ENCODE data around the gene ATP5ME. TPM values are rescaled to one million over a fixed set of nuclear protein-coding genes. Genes with fewer than 3 reads are reported as not detected.
A peak's percentile ranks its signal among the peaks of the same experiment; 100 is the strongest.

Gene ATP5ME
- total RNA-seq, 2 experiments from 2014 or later, result 254 to 257 TPM

DNA sequence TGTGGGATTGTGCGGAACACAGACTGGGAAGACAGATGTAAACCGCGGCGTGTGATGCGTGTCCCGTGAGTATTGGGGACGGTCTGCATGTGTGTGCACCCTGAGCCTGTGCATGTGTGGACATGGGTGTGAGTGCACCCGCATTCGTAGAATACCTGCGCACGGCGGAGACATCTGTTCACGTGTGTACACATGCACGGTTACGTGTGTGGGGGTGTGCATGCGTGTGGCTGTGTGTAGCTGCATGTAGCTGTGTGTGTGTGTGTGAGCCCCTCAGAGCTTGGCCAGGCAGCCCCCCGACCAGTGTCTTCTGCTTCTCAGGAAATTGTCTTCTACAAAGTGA lies 19.6 kb downstream of the ATP5ME start:
- no peak for DNase-seq
- no peaks in the 10 kb centered on the region for H3K4me1 Mint-ChIP-seq (ENCODE audit: low read depth)
- CTCF ChIA-PET, result no interaction called here
- H3K27me3 Mint-ChIP-seq (ENCODE audit: low read depth), result no peaks in the 10 kb centered on the region
- intact Hi-C loops (cut with micrococcal nuclease), result no loop called here
- no peak overlapping the region for H3K27ac Mint-ChIP-seq
- no peaks in the 10 kb centered on the region for H3K36me3 Mint-ChIP-seq (ENCODE audit: low read depth)
- no peaks in the 10 kb centered on the region for H3K9me3 Mint-ChIP-seq
- no peak overlapping the region for H3K4me3 Mint-ChIP-seq

DNA sequence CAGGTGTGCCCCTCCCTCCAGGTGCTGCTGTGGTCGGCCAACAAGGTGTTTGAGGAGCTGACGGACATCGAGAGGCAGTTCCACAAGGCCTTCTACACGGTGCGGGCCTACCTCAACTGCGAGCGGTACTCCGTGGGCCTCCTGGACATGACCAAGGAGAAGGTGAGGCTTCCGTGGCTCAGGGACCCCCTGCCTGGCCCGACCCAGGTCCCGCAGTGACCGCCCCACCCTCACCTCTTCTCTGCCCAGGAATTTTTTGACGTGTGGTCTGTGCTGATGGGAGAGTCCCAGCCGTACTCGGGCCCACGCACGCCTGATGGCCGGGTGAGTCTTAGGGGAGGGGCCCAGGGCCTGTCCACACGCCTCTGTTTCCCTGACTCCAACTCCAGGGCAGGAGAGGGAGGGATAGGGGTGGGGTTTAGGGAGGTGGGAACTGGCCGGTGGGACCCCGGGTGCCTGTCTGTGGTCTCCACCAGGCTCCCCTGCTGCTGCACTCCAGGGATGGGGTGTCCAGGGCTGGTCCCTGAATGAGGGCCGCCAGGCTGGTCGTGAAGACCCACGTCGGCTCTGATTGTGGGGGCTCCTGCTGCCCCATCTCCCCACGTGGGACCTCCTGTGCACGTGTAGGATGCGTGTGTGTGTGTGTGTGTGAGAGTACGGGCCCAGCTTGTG lies 20.1 kb downstream of the ATP5ME start:
- Mint-ChIP-seq H3K4me3 (no peak overlapping the region), H3K4me1 (ENCODE audit: low read depth) (no peaks in the 10 kb centered on the region), H3K9me3 (no peaks in the 10 kb centered on the region), H3K27me3 (ENCODE audit: low read depth) (no peaks in the 10 kb centered on the region), H3K27ac (no peak overlapping the region), H3K36me3 (ENCODE audit: low read depth) (no peaks in the 10 kb centered on the region)
- DNase-seq, result no peak
- CTCF ChIA-PET, result interaction anchor here (1.2 kb wide), 1 partner anchor 20 kb away, joined by 4 read pairs; the partner anchor contains the start of genes ATP5ME and MYL5
- intact Hi-C loops (cut with micrococcal nuclease), result no loop called here

DNA sequence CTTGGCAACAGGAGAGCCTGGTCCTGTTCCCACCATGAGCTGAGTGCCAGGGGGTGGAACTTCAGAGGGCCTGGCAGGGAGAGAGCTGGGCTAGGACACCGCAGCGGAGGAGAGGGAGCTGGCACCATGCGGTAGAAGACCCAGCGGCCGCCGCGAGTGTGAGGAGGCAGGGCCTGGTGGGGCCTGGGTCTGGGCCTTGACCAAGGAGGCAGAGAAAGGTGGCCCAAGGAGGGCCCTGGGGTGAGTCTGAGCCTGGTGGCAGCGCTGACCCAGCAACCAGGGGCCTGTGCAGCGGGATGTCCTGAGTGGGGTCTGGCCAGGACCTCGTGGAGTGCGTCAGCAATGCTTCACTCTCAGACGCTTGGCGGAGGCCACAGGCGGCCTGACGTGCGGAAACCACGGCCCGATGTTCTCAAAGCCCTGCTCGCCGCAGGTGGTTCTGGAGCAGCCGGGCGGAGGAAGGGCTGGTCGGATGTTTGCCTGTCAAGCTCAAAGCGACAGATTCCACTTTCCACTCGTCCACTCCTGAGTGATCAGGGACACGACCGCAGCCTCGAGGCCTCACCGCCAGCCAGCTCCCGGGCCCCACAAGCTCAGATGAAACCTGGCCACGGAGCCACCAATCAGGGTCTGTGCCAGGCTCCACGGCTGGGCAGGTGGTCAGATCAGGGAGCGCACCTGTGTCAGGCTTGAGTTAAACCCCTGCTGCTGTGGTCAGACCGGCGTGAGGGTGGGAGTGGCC lies 20.8 kb downstream of the ATP5ME start:
- Mint-ChIP-seq H3K4me3 (no peak overlapping the region), H3K36me3 (ENCODE audit: low read depth) (no peaks in the 10 kb centered on the region), H3K27ac (no peak overlapping the region), H3K9me3 (no peaks in the 10 kb centered on the region), H3K4me1 (ENCODE audit: low read depth) (no peaks in the 10 kb centered on the region), H3K27me3 (ENCODE audit: low read depth) (no peaks in the 10 kb centered on the region)
- intact Hi-C loops (cut with micrococcal nuclease), result no loop called here
- CTCF ChIA-PET, result interaction anchor here (1.2 kb wide), 1 partner anchor 21 kb away, joined by 4 read pairs; the partner anchor contains the start of genes ATP5ME and MYL5
- DNase-seq, result no peak

GRCh38 chr4:651884-652642 lies 22.0 kb downstream of the ATP5ME start:
- no peak for DNase-seq
- Mint-ChIP-seq H3K36me3 (ENCODE audit: low read depth) (no peaks in the 10 kb centered on the region), H3K9me3 (no peaks in the 10 kb centered on the region), H3K27me3 (ENCODE audit: low read depth) (no peaks in the 10 kb centered on the region), H3K4me3 (no peak overlapping the region), H3K27ac (peak overlapping the region; percentile 36), H3K4me1 (ENCODE audit: low read depth) (no peaks in the 10 kb centered on the region)
- CTCF ChIA-PET, result interaction anchor here (1.1 to 1.2 kb wide), 2 partner anchors 22 to 49 kb away, joined by 3 to 4 read pairs; partner anchors contain the start of genes ATP5ME and MYL5
- intact Hi-C loops (cut with micrococcal nuclease), result no loop called here

GRCh38 chr4:650951-651883 lies 22.9 kb downstream of the ATP5ME start:
- CTCF ChIA-PET, result interaction anchor here (1.1 kb wide), 1 partner anchor 48 kb away, joined by 3 read pairs; no protein-coding TSS in a partner anchor
- intact Hi-C loops (cut with micrococcal nuclease), result no loop called here

GRCh38 chr4:650461-650860 lies 23.6 kb downstream of the ATP5ME start:
- no peaks in the 10 kb centered on the region for H3K36me3 Mint-ChIP-seq (ENCODE audit: low read depth)
- no peak overlapping the region for H3K27ac Mint-ChIP-seq
- intact Hi-C loops (cut with micrococcal nuclease), result no loop called here
- DNase-seq, result no peak
- no peaks in the 10 kb centered on the region for H3K9me3 Mint-ChIP-seq
- H3K4me1 Mint-ChIP-seq (ENCODE audit: low read depth), result peaks cover 5% of the 10 kb centered on the region
- CTCF ChIA-PET, result no interaction called here
- no peak overlapping the region for H3K4me3 Mint-ChIP-seq
- peaks cover 3% of the 10 kb centered on the region for H3K27me3 Mint-ChIP-seq (ENCODE audit: low read depth)

More at GRCh38 chr4:650951-651883, 22.9 kb downstream of the ATP5ME start:
- H3K4me1 Mint-ChIP-seq (ENCODE audit: low read depth), result peaks cover 3% of the 10 kb centered on the region
- H3K4me3 Mint-ChIP-seq, result no peak overlapping the region
- H3K36me3 Mint-ChIP-seq (ENCODE audit: low read depth), result no peaks in the 10 kb centered on the region
- no peak overlapping the region for H3K27ac Mint-ChIP-seq
- H3K9me3 Mint-ChIP-seq, result no peaks in the 10 kb centered on the region
- DNase-seq, result no peak
- peaks cover 3% of the 10 kb centered on the region for H3K27me3 Mint-ChIP-seq (ENCODE audit: low read depth)

GRCh38 chr4:649751-650310 lies 24.2 kb downstream of the ATP5ME start:
- intact Hi-C loops (cut with micrococcal nuclease), result no loop called here
- H3K4me1 Mint-ChIP-seq (ENCODE audit: low read depth), result peaks cover 5% of the 10 kb centered on the region
- no peaks in the 10 kb centered on the region for H3K9me3 Mint-ChIP-seq
- no peaks in the 10 kb centered on the region for H3K36me3 Mint-ChIP-seq (ENCODE audit: low read depth)
- H3K4me3 Mint-ChIP-seq, result no peak overlapping the region
- CTCF ChIA-PET, result no interaction called here
- no peak for DNase-seq
- H3K27ac Mint-ChIP-seq, result no peak overlapping the region
- peaks cover 3% of the 10 kb centered on the region for H3K27me3 Mint-ChIP-seq (ENCODE audit: low read depth)

GRCh38 chr4:649293-649625 lies 24.8 kb downstream of the ATP5ME start:
- Mint-ChIP-seq H3K4me1 (ENCODE audit: low read depth) (peaks cover 5% of the 10 kb centered on the region), H3K4me3 (no peak overlapping the region), H3K27ac (no peak overlapping the region), H3K9me3 (no peaks in the 10 kb centered on the region), H3K27me3 (ENCODE audit: low read depth) (peaks cover 3% of the 10 kb centered on the region), H3K36me3 (ENCODE audit: low read depth) (no peaks in the 10 kb centered on the region)
- no peak for DNase-seq
- CTCF ChIA-PET, result interaction anchor here (1.4 kb wide), 1 partner anchor 46 kb away, joined by 4 read pairs; no protein-coding TSS in a partner anchor
- intact Hi-C loops (cut with micrococcal nuclease), result no loop called here

GRCh38 chr4:648579-649292 lies 25.3 kb downstream of the ATP5ME start:
- no peak overlapping the region for H3K4me3 Mint-ChIP-seq
- H3K27me3 Mint-ChIP-seq (ENCODE audit: low read depth), result peaks cover 3% of the 10 kb centered on the region
- H3K36me3 Mint-ChIP-seq (ENCODE audit: low read depth), result no peaks in the 10 kb centered on the region
- no peak overlapping the region for H3K27ac Mint-ChIP-seq
- CTCF ChIA-PET, result interaction anchor here (0.6 to 1.4 kb wide), 2 partner anchors 46 to 62 kb away, joined by 4 to 5 read pairs; no protein-coding TSS in a partner anchor
- H3K4me1 Mint-ChIP-seq (ENCODE audit: low read depth), result peaks cover 5% of the 10 kb centered on the region
- intact Hi-C loops (cut with micrococcal nuclease), result no loop called here
- no peaks in the 10 kb centered on the region for H3K9me3 Mint-ChIP-seq
- no peak for DNase-seq

GRCh38 chr4:647481-647880 lies 26.6 kb downstream of the ATP5ME start:
- CTCF ChIA-PET, result interaction anchor here (0.6 kb wide), 1 partner anchor 266 kb away, joined by 3 read pairs; no protein-coding TSS in a partner anchor
- Mint-ChIP-seq H3K27me3 (ENCODE audit: low read depth) (peaks cover 3% of the 10 kb centered on the region), H3K27ac (no peak overlapping the region), H3K9me3 (no peaks in the 10 kb centered on the region), H3K4me1 (ENCODE audit: low read depth) (peaks cover 5% of the 10 kb centered on the region), H3K36me3 (ENCODE audit: low read depth) (no peaks in the 10 kb centered on the region), H3K4me3 (no peak overlapping the region)
- DNase-seq, result no peak
- intact Hi-C loops (cut with micrococcal nuclease), result no loop called here

GRCh38 chr4:646460-646859 lies 27.6 kb downstream of the ATP5ME start:
- Mint-ChIP-seq H3K4me3 (peak overlapping the region; percentile 60), H3K27ac (no peak overlapping the region), H3K27me3 (ENCODE audit: low read depth) (peaks cover 3% of the 10 kb centered on the region), H3K36me3 (ENCODE audit: low read depth) (no peaks in the 10 kb centered on the region), H3K9me3 (no peaks in the 10 kb centered on the region), H3K4me1 (ENCODE audit: low read depth) (peaks cover 5% of the 10 kb centered on the region)
- DNase-seq, result peak; percentile 47
- CTCF ChIA-PET, result no interaction called here
- intact Hi-C loops (cut with micrococcal nuclease), result no loop called here
